SK-N-SH (cell line): Measurements from ENCODE around the gene BOC. TPM values are rescaled to one million over a fixed set of nuclear protein-coding genes. Genes with fewer than 3 reads are reported as not detected.

Experiments
- CTCF ChIA-PET: fragments of 300-600, 350-600 bp; formaldehyde crosslinking; extraction: SDS; loops from one replicate; lab custom pipeline; 2021; lab: Yijun Ruan, JAX
- POLR2A ChIA-PET: fragments of 350-600 bp; sonication (Branson Sonifier 250); formaldehyde crosslinking; extraction: SDS; loops from one replicate; lab custom pipeline; 2020; ENCODE audit warnings: antibody characterized with exemption, inconsistent platforms; lab: Yijun Ruan, JAX
- DNase-seq: peaks from one replicate; pipeline ENCODE4 v3.0.0; 2012
- H2AFZ ChIP-seq: fragments of 200-600 bp; sonication (generic); 2 replicates; pipeline ENCODE4 v1.8.1; 2016; ENCODE audit warnings: antibody characterized with exemption, mild to moderate bottlenecking, low read depth
- H3F3A ChIP-seq: fragments of 200-600 bp; sonication (generic); replicated peaks from 2 replicates; pipeline ENCODE3; 2016; ENCODE audit warnings: antibody characterized with exemption, mild to moderate bottlenecking; ENCODE audit not compliant: insufficient read depth
- H3K27ac ChIP-seq, 2 experiments: fragments of 200-500 bp in 1 of 2; fragments of 200-600 bp in 1 of 2; sonication (Bioruptor generic) in 1 of 2; sonication (generic), shearing (Covaris generic) in 1 of 2; 2 replicates each; pipeline versions ENCODE4 v1.5.1 to v1.6.1; 2014 to 2016; ENCODE audit warnings: low read depth in 2 of 2, inconsistent platforms in 1 of 2, low read length in 1 of 2, mild to moderate bottlenecking in 1 of 2, mixed read lengths in 1 of 2
- H3K27me3 ChIP-seq: fragments of 200-600 bp; sonication (generic), shearing (Covaris generic); 2 replicates; pipeline ENCODE4 v1.6.1; 2016; ENCODE audit warnings: mixed run types; ENCODE audit not compliant: insufficient read depth
- H3K36me3 ChIP-seq, 2 experiments: fragments of 200-500 bp in 1 of 2; fragments of 200-600 bp in 1 of 2; sonication (Bioruptor generic) in 1 of 2; sonication (generic) in 1 of 2; replicated peaks in 1 of 2; 2 replicates each; pipeline versions ENCODE3 to v1.5.1; 2014 to 2016; ENCODE audit warnings: low read length in 1 of 2, mild to moderate bottlenecking in 1 of 2; ENCODE audit not compliant: insufficient read depth in 2 of 2, control insufficient read depth in 1 of 2
- H3K4me1 ChIP-seq, 2 experiments: fragments of 200-500 bp in 1 of 2; fragments of 200-600 bp in 1 of 2; sonication (Bioruptor generic) in 1 of 2; sonication (generic), shearing (Covaris generic) in 1 of 2; 2 replicates each; pipeline versions ENCODE4 v1.5.1 to v1.6.1; 2014 to 2016; ENCODE audit warnings: low read depth in 1 of 2, low read length in 1 of 2, mixed run types in 1 of 2; ENCODE audit not compliant: insufficient read depth in 2 of 2, control insufficient read depth in 1 of 2
- H3K4me2 ChIP-seq: fragments of 200-600 bp; sonication (generic), shearing (Covaris generic); 2 replicates; pipeline ENCODE4 v1.6.1; 2017; ENCODE audit warnings: mixed run types
- H3K4me3 ChIP-seq, 2 experiments: fragments of 200-500 bp in 1 of 2; fragments of 200-600 bp in 1 of 2; sonication (Bioruptor generic) in 1 of 2; sonication (generic), shearing (Covaris generic) in 1 of 2; 2 replicates each; pipeline versions ENCODE4 v1.5.1 to v1.8.1; 2014 to 2016; ENCODE audit warnings: low read depth in 2 of 2, inconsistent platforms in 1 of 2, low read length in 1 of 2, mild to moderate bottlenecking in 1 of 2, mixed read lengths in 1 of 2, moderate library complexity in 1 of 2
- H3K79me2 ChIP-seq: fragments of 200-600 bp; sonication (generic); 2 replicates; pipeline ENCODE4 v1.8.1; 2017; ENCODE audit warnings: mild to moderate bottlenecking; ENCODE audit not compliant: insufficient read depth
- H3K9ac ChIP-seq: fragments of 200-600 bp; sonication (generic); 2 replicates; pipeline ENCODE4 v1.6.1; 2017; ENCODE audit warnings: mixed run types
- H3K9me2 ChIP-seq: fragments of 200-600 bp; sonication (generic); 2 replicates; pipeline ENCODE4 v1.6.1; 2017; ENCODE audit warnings: mixed run types
- H3K9me3 ChIP-seq: fragments of 200-600 bp; sonication (generic); 2 replicates; pipeline ENCODE4 v1.6.1; 2017; ENCODE audit warnings: mixed run types, mild to moderate bottlenecking, moderate library complexity
- H4K20me1 ChIP-seq: fragments of 200-600 bp; sonication (generic); 2 replicates; pipeline ENCODE4 v1.6.1; 2017; ENCODE audit warnings: mild to moderate bottlenecking, mixed run types; ENCODE audit not compliant: insufficient read depth
- CHD2 ChIP-seq: fragments of 150-350 bp; IDR thresholded peaks from 2 replicates; pipeline ENCODE4 v1.6.1; 2018; ENCODE audit warnings: low read length; ENCODE audit not compliant: partially characterized antibody
- CTCF ChIP-seq: fragments of 200-600 bp; sonication (generic); IDR thresholded peaks from 2 replicates; pipeline ENCODE4 v1.6.1; 2017; ENCODE audit warnings: antibody characterized with exemption, mild to moderate bottlenecking, moderate library complexity
- ELF1 ChIP-seq: IDR thresholded peaks from 2 replicates; pipeline ENCODE4 v1.4.0; 2012
- FOSL2 ChIP-seq: IDR thresholded peaks from 2 replicates; pipeline ENCODE4 v1.4.0; 2012; ENCODE audit warnings: low read depth, mild to moderate bottlenecking, moderate library complexity, borderline replicate concordance
- FOXJ3 ChIP-seq: sonication (generic); formaldehyde crosslinking; IDR thresholded peaks from 2 replicates; pipeline ENCODE4 v1.5.1; 2020; ENCODE audit warnings: mild to moderate bottlenecking, missing genetic modification reagents
- GABPA ChIP-seq: IDR thresholded peaks from 2 replicates; pipeline ENCODE4 v1.4.0; 2012; ENCODE audit warnings: low read depth, mild to moderate bottlenecking
- MAX ChIP-seq: IDR thresholded peaks from 2 replicates; pipeline ENCODE4 v1.4.0; 2012; ENCODE audit warnings: low read depth
- MXI1 ChIP-seq: IDR thresholded peaks from 2 replicates; pipeline ENCODE4 v1.6.1; 2012; ENCODE audit warnings: mild to moderate bottlenecking, low read depth, low read length, improper control_type of control experiment
- NRF1 ChIP-seq: IDR thresholded peaks from 2 replicates; pipeline ENCODE4 v1.6.1; 2012; ENCODE audit warnings: low read depth, mild to moderate bottlenecking, low read length
- RAD21 ChIP-seq: IDR thresholded peaks from 2 replicates; pipeline ENCODE4 v1.6.1; 2012; ENCODE audit warnings: mild to moderate bottlenecking, low read length
- RFX5 ChIP-seq: IDR thresholded peaks from 2 replicates; pipeline ENCODE4 v1.6.1; 2012; ENCODE audit warnings: mild to moderate bottlenecking, improper control_type of control experiment, low read length
- RXRA ChIP-seq: IDR thresholded peaks from 2 replicates; pipeline ENCODE4 v1.4.0; 2012; ENCODE audit warnings: low read depth, mild to moderate bottlenecking, borderline replicate concordance
- TCF12 ChIP-seq: IDR thresholded peaks from 2 replicates; pipeline ENCODE4 v1.4.0; 2012
- USF2 ChIP-seq: fragments of 150-350 bp; IDR thresholded peaks from 2 replicates; pipeline ENCODE4 v1.6.1; 2017; ENCODE audit warnings: antibody characterized with exemption, low read length, low read depth, borderline replicate concordance
- WGBS: methylation state at CpG from one replicate; pipeline ENCODE4 v1.1.6; 2017; ENCODE audit warnings: low lambda C conversion rate; 5-methylcytosine and 5-hydroxymethylcytosine counted together
- polyA plus RNA-seq, 3 experiments: library from polyadenylated mRNA; depleted of rRNA; stranded (reverse); fragments of >200 nt; gene quantifications; 2 replicates each; pipeline ENCODE4 v1.2.3, GENCODE V29; 2012
- TF ChIP-seq, protein P1 (sequence below): fragments of 150-350 bp; IDR thresholded peaks from 2 replicates; pipeline ENCODE4 v1.6.1; 2016; ENCODE audit warnings: mild to moderate bottlenecking, low read depth, low read length

Gene BOC
- polyA plus RNA-seq, 1 of the 3 experiments (the other 2 are of a cell fraction) = 6.6 TPM

DNA sequence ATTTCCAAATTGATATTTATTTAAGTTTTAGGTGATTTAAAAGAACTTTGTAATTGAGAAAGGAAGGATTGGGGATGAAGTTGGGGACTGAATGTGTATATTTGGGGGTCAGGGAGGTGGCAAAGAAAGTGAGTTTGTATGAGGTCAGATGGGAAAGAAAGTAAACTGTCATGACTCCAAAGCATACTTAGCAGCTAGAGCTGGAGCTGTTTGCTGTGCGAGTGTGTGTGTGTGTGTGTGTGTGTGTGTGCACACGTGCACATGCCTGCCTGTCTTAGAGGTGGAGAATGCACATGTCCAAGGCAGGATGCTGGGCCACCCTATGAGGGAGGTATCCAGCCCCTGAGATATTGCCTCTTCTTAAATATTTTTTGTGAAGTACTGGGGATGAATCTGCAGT is 21.0 kb downstream of the BOC start:
- peaks cover 0 to 33% of the 10 kb centered on the region in 2 experiments; a peak in 1 of 4 replicates for H3K4me1 ChIP-seq
- no peak for DNase-seq
- no peaks in the 10 kb centered on the region for H3K9me2 ChIP-seq
- no peaks in the 10 kb centered on the region for H4K20me1 ChIP-seq
- 86% methylated on average over 2 of the region's 2 CpGs for WGBS
- no peaks in the 10 kb centered on the region for H3K27me3 ChIP-seq
- CTCF ChIA-PET = interaction anchor here (0.9 to 1.5 kb wide), 3 partner anchors 9 to 56 kb away, joined by 3 read pairs; no protein-coding TSS in a partner anchor
- TF ChIP-seq CHD2 (no peak), GABPA (no peak), RAD21 (no peak), USF2 (no peak), RXRA (no peak), ELF1 (no peak), MXI1 (no peak), NRF1 (no peak), MAX (no peak), FOSL2 (no peak), RFX5 (no peak), TCF12 (no peak), FOXJ3 (no peak), CTCF (no peak)
- TF ChIP-seq, protein P1, sequence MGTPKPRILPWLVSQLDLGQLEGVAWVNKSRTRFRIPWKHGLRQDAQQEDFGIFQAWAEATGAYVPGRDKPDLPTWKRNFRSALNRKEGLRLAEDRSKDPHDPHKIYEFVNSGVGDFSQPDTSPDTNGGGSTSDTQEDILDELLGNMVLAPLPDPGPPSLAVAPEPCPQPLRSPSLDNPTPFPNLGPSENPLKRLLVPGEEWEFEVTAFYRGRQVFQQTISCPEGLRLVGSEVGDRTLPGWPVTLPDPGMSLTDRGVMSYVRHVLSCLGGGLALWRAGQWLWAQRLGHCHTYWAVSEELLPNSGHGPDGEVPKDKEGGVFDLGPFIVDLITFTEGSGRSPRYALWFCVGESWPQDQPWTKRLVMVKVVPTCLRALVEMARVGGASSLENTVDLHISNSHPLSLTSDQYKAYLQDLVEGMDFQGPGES = no peak
- TF ChIP-seq, all 33 proteins: peak for 0
- POLR2A ChIA-PET = no interaction called here
- Histone ChIP-seq H2AFZ (no peak overlapping the region), H3F3A (peaks cover 12% of the 10 kb centered on the region), H3K27ac (peak overlapping the region in 1 of 2 experiments; percentile 70; a peak in 1 of 4 replicates), H3K4me3 (no peak overlapping the region), H3K4me2 (peak overlapping the region; percentile 51), H3K9ac (no peak overlapping the region), H3K79me2 (no peaks in the 10 kb centered on the region), H3K9me3 (no peaks in the 10 kb centered on the region), H3K36me3 (no peaks in the 10 kb centered on the region)
